OCI-LY7 (cell line): ENCODE results near the gene PTGES. TPM values are rescaled to one million over a fixed set of nuclear protein-coding genes. Genes with fewer than 3 reads are reported as not detected.

Experiments used
- BruUV-seq: library from RNA; stranded (reverse); fragments of 400-500 nt; replicated peaks from 2 replicates; lab custom pipeline; 2021; lab: Mats Ljungman, UMichigan
- CTCF ChIA-PET: fragments of 300-600 bp; sonication (Branson Sonifier 250); formaldehyde crosslinking; loops from one replicate; lab custom pipeline; 2022; ENCODE audit warnings: antibody characterized with exemption; ENCODE audit not compliant: unreplicated experiment; lab: Charles Lee
- POLR2A ChIA-PET: fragments of 300-600 bp; sonication (Branson Sonifier 250); formaldehyde crosslinking; loops from one replicate; lab custom pipeline; 2022; ENCODE audit warnings: antibody characterized with exemption; lab: Charles Lee
- DNase-seq: peaks from one replicate; pipeline ENCODE4 v3.0.0-alpha.2; 2015; ENCODE audit warnings: low spot score
- H2AFZ ChIP-seq: fragments of 200-600 bp; sonication (generic), shearing (Covaris generic); 2 replicates; pipeline ENCODE4 v1.6.1; 2014; ENCODE audit warnings: mild to moderate bottlenecking, antibody characterized with exemption, low read length, moderate library complexity
- H3K27ac ChIP-seq: fragments of 200-600 bp; sonication (generic); 2 replicates; pipeline ENCODE4 v1.5.1; 2014; ENCODE audit warnings: mixed run types, low read depth, mild to moderate bottlenecking, moderate library complexity, low read length, inconsistent platforms; ENCODE audit not compliant: poor library complexity, severe bottlenecking
- H3K36me3 ChIP-seq: fragments of 200-600 bp; sonication (generic); 2 replicates; pipeline ENCODE4 v1.6.1; 2014; ENCODE audit warnings: mild to moderate bottlenecking, antibody characterized with exemption, low read length, moderate library complexity, mixed read lengths; ENCODE audit not compliant: insufficient read depth
- H3K4me1 ChIP-seq: fragments of 200-600 bp; sonication (generic); 2 replicates; pipeline ENCODE4 v1.5.1; 2014; ENCODE audit warnings: mild to moderate bottlenecking, low read length; ENCODE audit not compliant: insufficient read depth, poor library complexity, severe bottlenecking
- H3K4me2 ChIP-seq: fragments of 200-600 bp; sonication (generic); 2 replicates; pipeline ENCODE4 v1.6.1; 2014; ENCODE audit warnings: mild to moderate bottlenecking, low read length
- H3K4me3 ChIP-seq: fragments of 200-600 bp; sonication (generic); 2 replicates; pipeline ENCODE4 v1.5.1; 2014; ENCODE audit warnings: mild to moderate bottlenecking, low read depth, low read length; ENCODE audit not compliant: poor library complexity, severe bottlenecking
- H3K79me2 ChIP-seq: fragments of 200-600 bp; sonication (generic); 2 replicates; pipeline ENCODE4 v1.6.1; 2016; ENCODE audit warnings: low read depth, mild to moderate bottlenecking, low read length, moderate library complexity, mixed read lengths; ENCODE audit not compliant: insufficient read depth
- H3K9me2 ChIP-seq: fragments of 200-600 bp; sonication (generic); 2 replicates; pipeline ENCODE4 v1.6.1; 2016; ENCODE audit warnings: mild to moderate bottlenecking, low read length, mixed read lengths; ENCODE audit not compliant: insufficient read depth
- H3K9me3 ChIP-seq: fragments of 200-600 bp; sonication (generic); 2 replicates; pipeline ENCODE4 v1.6.1; 2014; ENCODE audit warnings: mild to moderate bottlenecking, mixed run types, low read length, mixed read lengths
- H4K20me1 ChIP-seq: fragments of 200-600 bp; sonication (generic); 2 replicates; pipeline ENCODE4 v1.6.1; 2014; ENCODE audit warnings: mild to moderate bottlenecking, antibody characterized with exemption, low read length, moderate library complexity, mixed read lengths; ENCODE audit not compliant: insufficient read depth
- EZH2phosphoT487 ChIP-seq: fragments of 200-600 bp; sonication (generic); IDR thresholded peaks from 2 replicates; pipeline ENCODE4 v1.6.1; 2018; ENCODE audit warnings: low read depth, borderline replicate concordance, mild to moderate bottlenecking, mixed run types, antibody characterized with exemption, low read length, moderate library complexity, mixed read lengths
- intact Hi-C: fragments of 100-400 bp; cut with micrococcal nuclease; formaldehyde crosslinking; loops from one replicate; pipeline ENCODE4 v1.10.0; 2022; ENCODE audit not compliant: unreplicated experiment
- total RNA-seq, 2 experiments: library from RNA; depleted of rRNA in 1 of 2; stranded (reverse); fragments of >200 nt in 1 of 2; shearing (Covaris generic) in 1 of 2; gene quantifications; 2 replicates each; pipeline ENCODE4 v1.2.3, GENCODE V29; 2014 to 2022
- TF ChIP-seq, protein P1 (sequence below): fragments of 200-600 bp; sonication (generic); conservative IDR thresholded peaks from 2 replicates; pipeline ENCODE4 v1.5.1; 2014; ENCODE audit warnings: mild to moderate bottlenecking, antibody characterized with exemption, low read length, moderate library complexity, mixed read lengths

Gene PTGES
- total RNA-seq, 2 experiments from 2014 or later, result not detected

DNA sequence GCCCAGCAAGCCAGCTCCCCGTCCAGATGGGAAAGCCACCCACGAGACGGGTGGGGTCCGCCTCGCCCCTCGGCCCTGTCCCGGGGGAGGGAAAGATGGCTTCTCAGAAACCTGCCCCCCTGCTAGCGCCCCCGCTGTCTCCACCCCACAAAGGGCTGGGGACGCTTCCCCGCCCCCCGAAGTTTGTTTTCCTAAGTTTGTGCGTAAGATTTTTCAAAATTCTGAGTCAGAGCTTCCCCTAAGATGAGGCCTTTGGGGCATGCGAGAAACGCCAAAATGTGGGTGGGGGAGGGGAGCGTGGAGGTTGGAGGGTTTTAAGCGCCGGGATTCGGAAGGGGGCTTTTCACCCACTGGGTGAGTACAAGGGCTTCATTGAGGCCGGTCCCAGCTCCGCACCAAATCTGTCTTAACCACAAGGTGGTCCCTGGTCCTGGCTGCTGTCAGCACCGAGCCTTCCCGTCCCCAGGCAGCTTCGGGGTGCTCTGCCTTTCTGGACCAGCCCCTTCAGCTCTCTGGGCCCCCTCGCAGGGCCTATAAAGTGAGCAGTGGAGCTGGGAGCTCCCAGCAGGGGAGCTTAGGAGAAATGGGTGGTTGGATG lies 55.1 kb downstream of the PTGES start:
- CTCF ChIA-PET, result no interaction called here
- no peaks in the 10 kb centered on the region for H3K9me2 ChIP-seq
- no peaks in the 10 kb centered on the region for H3K36me3 ChIP-seq
- no peak for TF ChIP-seq EZH2phosphoT487
- TF ChIP-seq, protein P1, sequence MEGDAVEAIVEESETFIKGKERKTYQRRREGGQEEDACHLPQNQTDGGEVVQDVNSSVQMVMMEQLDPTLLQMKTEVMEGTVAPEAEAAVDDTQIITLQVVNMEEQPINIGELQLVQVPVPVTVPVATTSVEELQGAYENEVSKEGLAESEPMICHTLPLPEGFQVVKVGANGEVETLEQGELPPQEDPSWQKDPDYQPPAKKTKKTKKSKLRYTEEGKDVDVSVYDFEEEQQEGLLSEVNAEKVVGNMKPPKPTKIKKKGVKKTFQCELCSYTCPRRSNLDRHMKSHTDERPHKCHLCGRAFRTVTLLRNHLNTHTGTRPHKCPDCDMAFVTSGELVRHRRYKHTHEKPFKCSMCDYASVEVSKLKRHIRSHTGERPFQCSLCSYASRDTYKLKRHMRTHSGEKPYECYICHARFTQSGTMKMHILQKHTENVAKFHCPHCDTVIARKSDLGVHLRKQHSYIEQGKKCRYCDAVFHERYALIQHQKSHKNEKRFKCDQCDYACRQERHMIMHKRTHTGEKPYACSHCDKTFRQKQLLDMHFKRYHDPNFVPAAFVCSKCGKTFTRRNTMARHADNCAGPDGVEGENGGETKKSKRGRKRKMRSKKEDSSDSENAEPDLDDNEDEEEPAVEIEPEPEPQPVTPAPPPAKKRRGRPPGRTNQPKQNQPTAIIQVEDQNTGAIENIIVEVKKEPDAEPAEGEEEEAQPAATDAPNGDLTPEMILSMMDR, result no peak
- H3K9me3 ChIP-seq, result no peaks in the 10 kb centered on the region
- no peak for DNase-seq
- BruUV-seq, result no TSS peak
- H3K4me2 ChIP-seq, result no peak overlapping the region
- H3K4me1 ChIP-seq, result no peaks in the 10 kb centered on the region
- POLR2A ChIA-PET, result interaction anchor here (0.6 kb wide), 2 partner anchors 88 to 96 kb away, joined by 3 to 5 read pairs; no protein-coding TSS in a partner anchor
- H3K79me2 ChIP-seq, result no peaks in the 10 kb centered on the region
- H3K4me3 ChIP-seq, result no peak overlapping the region
- H2AFZ ChIP-seq, result no peak overlapping the region
- H3K27ac ChIP-seq, result no peak overlapping the region
- intact Hi-C loops, result no loop called here
- no peaks in the 10 kb centered on the region for H4K20me1 ChIP-seq

DNA sequence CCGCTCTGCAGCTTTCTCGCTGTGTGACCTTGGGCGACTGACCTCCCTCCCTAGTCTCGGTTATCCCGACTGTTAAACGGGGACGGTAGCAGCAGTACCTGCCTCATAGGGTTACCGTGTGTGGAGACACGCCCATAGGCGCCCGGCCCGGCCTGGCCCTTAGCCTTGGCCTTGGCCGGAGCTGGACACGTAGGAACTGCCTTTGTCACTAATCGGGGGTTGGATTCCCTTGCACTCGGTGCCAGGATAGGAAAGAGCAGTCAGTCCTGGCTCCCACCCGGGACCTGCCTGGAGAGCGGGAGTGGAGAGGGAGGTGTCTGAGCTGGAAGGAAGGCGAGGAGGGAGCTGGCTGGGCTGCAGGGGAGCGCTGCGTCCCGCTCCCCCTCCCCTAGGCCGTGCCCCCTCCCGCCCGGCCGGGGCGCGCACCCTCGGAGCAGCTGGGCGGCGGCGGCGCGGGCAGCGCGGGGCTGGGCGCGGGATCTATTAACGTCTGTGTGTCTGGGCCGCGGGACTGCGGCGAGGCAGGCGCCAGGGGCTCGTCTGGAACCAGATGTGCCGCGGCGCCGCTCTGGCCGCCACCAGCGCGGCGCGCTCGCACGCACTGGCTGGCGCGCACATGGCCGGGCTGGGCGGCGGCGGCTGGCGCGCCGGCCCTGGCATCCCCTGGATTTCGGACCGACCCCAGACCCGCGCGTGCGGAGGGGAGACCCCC lies 55.7 kb downstream of the PTGES start:
- Histone ChIP-seq H4K20me1 (no peaks in the 10 kb centered on the region), H2AFZ (no peak overlapping the region), H3K4me3 (no peak overlapping the region), H3K4me1 (no peaks in the 10 kb centered on the region), H3K4me2 (no peak overlapping the region), H3K9me2 (no peaks in the 10 kb centered on the region), H3K9me3 (no peaks in the 10 kb centered on the region), H3K36me3 (no peaks in the 10 kb centered on the region), H3K79me2 (no peaks in the 10 kb centered on the region), H3K27ac (no peak overlapping the region)
- ChIA-PET POLR2A (interaction anchor here (0.7 kb wide), 1 partner anchor 1157 kb away, joined by 3 read pairs; no protein-coding TSS in a partner anchor), CTCF (no interaction called here)
- intact Hi-C loops, result no loop called here
- DNase-seq, result no peak
- TF ChIP-seq, protein P1, result no peak
- TF ChIP-seq EZH2phosphoT487, result no peak
- no TSS peak for BruUV-seq

DNA sequence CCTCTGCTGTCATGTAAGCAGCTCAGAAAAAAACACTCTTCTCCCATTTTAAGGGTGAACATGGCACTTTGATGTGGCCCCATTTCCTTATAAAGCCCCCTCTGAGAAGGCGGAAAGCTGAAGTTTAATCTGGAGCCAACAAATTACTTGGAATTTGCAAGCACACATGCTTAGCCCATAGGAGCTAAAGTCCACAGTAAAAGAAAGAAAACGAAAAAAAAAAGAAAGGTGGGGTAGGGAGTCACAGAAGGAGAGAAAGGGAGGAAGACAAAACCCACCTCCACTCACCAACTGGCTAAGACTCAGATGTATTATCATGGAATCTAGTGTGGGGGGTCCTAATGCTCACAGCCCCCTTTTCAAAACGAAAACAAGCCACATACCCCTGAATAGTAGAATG lies 57.0 kb downstream of the PTGES start:
- H3K36me3 ChIP-seq, result no peaks in the 10 kb centered on the region
- no peaks in the 10 kb centered on the region for H3K9me2 ChIP-seq
- no peaks in the 10 kb centered on the region for H3K79me2 ChIP-seq
- H3K4me2 ChIP-seq, result no peak overlapping the region
- ChIA-PET POLR2A (interaction anchor here (0.6 kb wide), 1 partner anchor 68 kb away, joined by 3 read pairs; no protein-coding TSS in a partner anchor), CTCF (no interaction called here)
- intact Hi-C loops, result no loop called here
- no peaks in the 10 kb centered on the region for H3K4me1 ChIP-seq
- H3K9me3 ChIP-seq, result no peaks in the 10 kb centered on the region
- no peak overlapping the region for H2AFZ ChIP-seq
- TF ChIP-seq EZH2phosphoT487, result no peak
- TF ChIP-seq, protein P1, result no peak
- BruUV-seq, result no TSS peak
- H4K20me1 ChIP-seq, result no peaks in the 10 kb centered on the region
- no peak for DNase-seq
- H3K27ac ChIP-seq, result no peak overlapping the region
- H3K4me3 ChIP-seq, result no peak overlapping the region
